Endodermal cell (in vitro differentiated cells): ENCODE data around the gene FAM149B1. TPM values are rescaled to one million over a fixed set of nuclear protein-coding genes. Genes with fewer than 3 reads are reported as not detected.

ENCODE experiments used
- DNase-seq: peaks from one replicate; pipeline ENCODE4 v3.0.0-alpha.2; 2017
- H3K27ac ChIP-seq: 2 replicates; pipeline ENCODE4 v1.5.1; 2013; ENCODE audit warnings: mild to moderate bottlenecking, low read depth, low read length, moderate library complexity
- H3K27me3 ChIP-seq: 2 replicates; pipeline ENCODE4 v1.6.1; 2013; ENCODE audit warnings: mild to moderate bottlenecking, low read length, moderate library complexity; ENCODE audit not compliant: insufficient read depth, control insufficient read depth, poor library complexity, severe bottlenecking
- H3K36me3 ChIP-seq: 2 replicates; pipeline ENCODE4 v1.7.0; 2013; ENCODE audit warnings: mild to moderate bottlenecking, low read length, moderate library complexity; ENCODE audit not compliant: control insufficient read depth, insufficient read depth
- H3K4me1 ChIP-seq: one replicate; pipeline ENCODE4 v1.7.0; 2013; ENCODE audit warnings: low read length; ENCODE audit not compliant: control insufficient read depth, insufficient read depth
- H3K4me3 ChIP-seq: 2 replicates; pipeline ENCODE4 v1.5.1; 2013; ENCODE audit warnings: mild to moderate bottlenecking, low read length, moderate library complexity
- H3K9ac ChIP-seq: 2 replicates; pipeline ENCODE4 v1.6.1; 2013; ENCODE audit warnings: mild to moderate bottlenecking, low read length, moderate library complexity; ENCODE audit not compliant: poor library complexity, severe bottlenecking; ENCODE audit errors: extremely low read depth
- H3K9me3 ChIP-seq: 2 replicates; pipeline ENCODE4 v1.6.1; 2013; ENCODE audit warnings: mild to moderate bottlenecking, low read length, moderate library complexity; ENCODE audit not compliant: control insufficient read depth
- H3K27ac Mint-ChIP-seq: 2 replicates; pipeline ENCODE4 v1.8.0; 2020; ENCODE audit warnings: mixed read lengths
- H3K27me3 Mint-ChIP-seq: 2 replicates; pipeline ENCODE4 v1.8.0; 2021; ENCODE audit warnings: mild to moderate bottlenecking, mixed read lengths; ENCODE audit not compliant: insufficient read depth
- H3K36me3 Mint-ChIP-seq: 2 replicates; pipeline ENCODE4 v1.8.0; 2020; ENCODE audit warnings: low read depth, mixed read lengths
- H3K4me1 Mint-ChIP-seq: 2 replicates; pipeline ENCODE4 v1.8.0; 2020; ENCODE audit warnings: mixed read lengths
- H3K4me3 Mint-ChIP-seq: 2 replicates; pipeline ENCODE4 v1.8.0; 2020; ENCODE audit warnings: mild to moderate bottlenecking, moderate library complexity, mixed read lengths
- H3K9me3 Mint-ChIP-seq: 2 replicates; pipeline ENCODE4 v1.8.0; 2020; ENCODE audit warnings: mild to moderate bottlenecking, mixed read lengths
- CTCF ChIP-seq: fragments of 200-600 bp; sonication (generic); conservative IDR thresholded peaks from 2 replicates; pipeline ENCODE4 v1.5.0; 2021; ENCODE audit warnings: antibody characterized with exemption, mild to moderate bottlenecking
- WGBS, 2 experiments: methylation state at CpG; one replicate each; pipeline versions ENCODE4 v1.1.5 to v1.1.7; 2013; ENCODE audit warnings: missing lambda C conversion rate in 2 of 2, mixed read lengths in 1 of 2; ENCODE audit not compliant: insufficient coverage in 1 of 2, insufficient read length in 1 of 2; 5-methylcytosine and 5-hydroxymethylcytosine counted together
- total RNA-seq, 2 donors: library from RNA; stranded (reverse); fragmentation: NEBNext Ultra II Directional in 1 of 2; extraction: Animal tissue kit (Norgen Biotek cat#: 25700) in 1 of 2; gene quantifications; 2 replicates in 1 of 2; 3 replicates in 1 of 2; pipeline ENCODE4 v1.2.1, GENCODE V29; 2021

FAM149B1 gene
- total RNA-seq, 2 donors from 2014 or later, result 29.1 to 29.2 TPM

- H3K27ac ChIP-seq, result no peak overlapping the region
- DNase-seq, result no peak
- Mint-ChIP-seq H3K27me3 (no peaks in the 10 kb centered on the region), H3K4me3 (no peak overlapping the region), H3K36me3 (peaks cover 70% of the 10 kb centered on the region), H3K9me3 (peaks cover 32% of the 10 kb centered on the region), H3K4me1 (no peaks in the 10 kb centered on the region), H3K27ac (no peak overlapping the region)
- H3K9ac ChIP-seq, result no peak overlapping the region
- H3K36me3 ChIP-seq, result peaks cover 19% of the 10 kb centered on the region
- H3K9me3 ChIP-seq, result peaks cover 30% of the 10 kb centered on the region
- WGBS, 2 experiments, result 95 to 100% methylated on average over 2 of the region's 2 CpGs
- H3K4me1 ChIP-seq, result no peaks in the 10 kb centered on the region
- H3K4me3 ChIP-seq, result no peak overlapping the region
- H3K27me3 ChIP-seq, result no peaks in the 10 kb centered on the region
- TF ChIP-seq CTCF, result no peak
Measured at GRCh38 chr10:73207883-73208282, 40.0 kb downstream of the FAM149B1 start.

GRCh38 chr10:73209705-73210104 is 41.8 kb downstream of the FAM149B1 start:
- no peak for DNase-seq
- no peak overlapping the region for H3K4me3 Mint-ChIP-seq
- no peaks in the 10 kb centered on the region for H3K27me3 ChIP-seq
- H3K4me1 Mint-ChIP-seq, result no peaks in the 10 kb centered on the region
- H3K4me1 ChIP-seq, result no peaks in the 10 kb centered on the region
- peaks cover 68% of the 10 kb centered on the region for H3K36me3 Mint-ChIP-seq
- peaks cover 30% of the 10 kb centered on the region for H3K9me3 ChIP-seq
- WGBS, 2 experiments, result 97 to 100% methylated on average over 1 of the region's 1 CpG
- peaks cover 28% of the 10 kb centered on the region for H3K9me3 Mint-ChIP-seq
- no peak overlapping the region for H3K9ac ChIP-seq
- H3K4me3 ChIP-seq, result no peak overlapping the region
- peaks cover 19% of the 10 kb centered on the region for H3K36me3 ChIP-seq
- H3K27ac ChIP-seq, result no peak overlapping the region
- no peaks in the 10 kb centered on the region for H3K27me3 Mint-ChIP-seq
- no peak overlapping the region for H3K27ac Mint-ChIP-seq
- TF ChIP-seq CTCF, result no peak

- no peak for TF ChIP-seq CTCF
- WGBS, 2 experiments, result 92 to 94% methylated on average over 3 of the region's 3 CpGs
Measured at GRCh38 chr10:73210395-73211105, 42.6 kb downstream of the FAM149B1 start.

More at GRCh38 chr10:73210395-73211105, 42.6 kb downstream of the FAM149B1 start:
- H3K27me3 Mint-ChIP-seq, result no peaks in the 10 kb centered on the region
- Histone ChIP-seq H3K4me3 (no peak overlapping the region), H3K9me3 (peaks cover 23% of the 10 kb centered on the region), H3K27ac (no peak overlapping the region), H3K27me3 (no peaks in the 10 kb centered on the region), H3K4me1 (no peaks in the 10 kb centered on the region), H3K9ac (no peak overlapping the region), H3K36me3 (peaks cover 14% of the 10 kb centered on the region)
- H3K4me3 Mint-ChIP-seq, result no peak overlapping the region
- H3K27ac Mint-ChIP-seq, result no peak overlapping the region
- peaks cover 22% of the 10 kb centered on the region for H3K9me3 Mint-ChIP-seq
- peaks cover 63% of the 10 kb centered on the region for H3K36me3 Mint-ChIP-seq
- no peaks in the 10 kb centered on the region for H3K4me1 Mint-ChIP-seq
- no peak for DNase-seq
